Progenitor cell of endocrine pancreas (in vitro differentiated cells): ENCODE measurements around the gene TBC1D22B. TPM values are rescaled to one million over a fixed set of nuclear protein-coding genes. Genes with fewer than 3 reads are reported as not detected.

Experiments used
- DNase-seq: peaks from one replicate; pipeline ENCODE4 v3.0.0; 2021; ENCODE audit warnings: low spot score; ENCODE audit not compliant: unreplicated experiment
- H3K27ac Mint-ChIP-seq: 2 replicates; pipeline ENCODE4 v1.8.0; 2021; ENCODE audit warnings: mild to moderate bottlenecking, moderate library complexity, mixed read lengths
- H3K27me3 Mint-ChIP-seq: 2 replicates; pipeline ENCODE4 v1.8.0; 2021; ENCODE audit warnings: mixed read lengths
- H3K36me3 Mint-ChIP-seq: 2 replicates; pipeline ENCODE4 v1.8.0; 2022; ENCODE audit warnings: mixed read lengths; ENCODE audit not compliant: insufficient read depth
- H3K4me1 Mint-ChIP-seq: 2 replicates; pipeline ENCODE4 v1.8.0; 2021; ENCODE audit warnings: low read depth, mixed read lengths
- H3K4me3 Mint-ChIP-seq: 2 replicates; pipeline ENCODE4 v1.8.0; 2021; ENCODE audit warnings: low read depth, mild to moderate bottlenecking, moderate library complexity, mixed read lengths
- H3K9me3 Mint-ChIP-seq: 2 replicates; pipeline ENCODE4 v1.8.0; 2021; ENCODE audit warnings: low read depth, mixed read lengths
- CTCF ChIP-seq: fragments of 200-600 bp; sonication (generic); IDR thresholded peaks from one replicate; pipeline ENCODE4 v1.5.0; 2021; ENCODE audit warnings: antibody characterized with exemption, mild to moderate bottlenecking; ENCODE audit not compliant: unreplicated experiment
- total RNA-seq: library from RNA; stranded (reverse); gene quantifications from 2 replicates; pipeline ENCODE4 v1.2.1, GENCODE V29; 2021

Gene TBC1D22B
- total RNA-seq, 1 donor from 2014 or later: 17.1 TPM

DNA sequence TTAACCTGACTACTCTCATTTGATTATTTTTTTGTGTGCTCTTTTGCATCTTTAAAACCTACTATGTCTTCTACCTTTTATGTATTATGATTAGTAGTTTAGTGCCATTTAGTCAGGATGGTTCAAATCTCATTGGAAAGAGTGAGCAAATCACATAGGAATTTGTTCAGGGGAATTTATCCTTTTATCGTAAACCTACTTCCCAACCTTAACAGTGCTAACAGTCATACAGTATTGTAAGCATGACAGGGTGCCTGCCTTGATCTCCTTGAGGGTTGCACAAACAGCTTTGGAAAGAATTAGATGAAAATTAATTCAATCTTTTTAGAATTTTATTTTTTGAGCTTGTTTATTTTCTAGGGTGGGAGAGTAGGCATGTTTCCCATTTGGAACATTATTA lies 114.5 kb downstream of the TBC1D22B start:
- Mint-ChIP-seq H3K4me1 (peaks cover 11% of the 10 kb centered on the region), H3K4me3 (no peak overlapping the region), H3K36me3 (peaks cover 12% of the 10 kb centered on the region), H3K9me3 (no peaks in the 10 kb centered on the region), H3K27ac (no peak overlapping the region), H3K27me3 (no peaks in the 10 kb centered on the region)
- TF ChIP-seq CTCF: no peak
- DNase-seq: no peak

DNA sequence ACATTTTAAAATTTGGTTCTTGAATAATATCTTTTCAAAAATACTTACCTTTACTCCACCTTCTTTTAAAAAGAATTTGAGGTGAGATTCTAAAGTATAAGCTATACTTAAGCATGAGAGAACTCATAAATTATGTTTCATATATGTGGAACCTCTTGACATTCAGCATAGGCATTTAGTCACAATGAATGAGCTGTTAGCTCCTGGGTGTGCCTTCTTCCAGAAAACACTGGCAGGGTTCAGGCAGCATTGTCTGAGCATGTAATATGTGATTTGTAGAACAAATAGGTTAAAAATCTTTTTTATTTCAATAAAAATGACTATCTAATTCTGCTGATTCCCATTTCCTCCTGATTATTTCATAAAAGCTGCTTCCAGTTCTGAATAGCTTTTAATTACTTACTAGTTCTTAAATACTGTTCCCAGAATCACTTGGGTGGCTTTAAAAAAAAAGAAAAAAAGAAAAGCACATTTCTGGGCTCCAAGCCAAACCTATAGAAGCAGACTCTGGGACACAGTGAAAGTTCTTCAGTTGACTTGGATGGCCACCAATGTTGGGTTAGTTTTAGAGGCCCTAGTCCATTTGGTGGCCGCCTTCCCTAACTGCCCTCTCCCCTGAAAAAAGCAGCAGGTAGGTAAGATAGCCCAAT lies 116.4 kb downstream of the TBC1D22B start:
- Mint-ChIP-seq H3K27me3 (no peaks in the 10 kb centered on the region), H3K4me3 (no peak overlapping the region), H3K4me1 (peaks cover 9% of the 10 kb centered on the region), H3K9me3 (no peaks in the 10 kb centered on the region), H3K36me3 (peaks cover 12% of the 10 kb centered on the region), H3K27ac (peak overlapping the region; percentile 13)
- DNase-seq: no peak
- TF ChIP-seq CTCF: no peak

GRCh38 chr6:37375376-37375775 lies 117.8 kb downstream of the TBC1D22B start:
- no peaks in the 10 kb centered on the region for H3K27me3 Mint-ChIP-seq
- H3K36me3 Mint-ChIP-seq: peaks cover 10% of the 10 kb centered on the region
- no peak for TF ChIP-seq CTCF

GRCh38 chr6:37376078-37376743 lies 118.6 kb downstream of the TBC1D22B start:
- no peak for DNase-seq
- H3K4me3 Mint-ChIP-seq: no peak overlapping the region
- no peaks in the 10 kb centered on the region for H3K27me3 Mint-ChIP-seq
- no peak overlapping the region for H3K27ac Mint-ChIP-seq
- H3K4me1 Mint-ChIP-seq: no peaks in the 10 kb centered on the region
- no peaks in the 10 kb centered on the region for H3K9me3 Mint-ChIP-seq
- no peak for TF ChIP-seq CTCF
- peaks cover 9% of the 10 kb centered on the region for H3K36me3 Mint-ChIP-seq

More at GRCh38 chr6:37375376-37375775, 117.8 kb downstream of the TBC1D22B start:
- Mint-ChIP-seq H3K4me3 (no peak overlapping the region), H3K9me3 (no peaks in the 10 kb centered on the region), H3K27ac (no peak overlapping the region), H3K4me1 (peaks cover 1% of the 10 kb centered on the region)
- no peak for DNase-seq

GRCh38 chr6:37381579-37381978 lies 124.0 kb downstream of the TBC1D22B start:
- Mint-ChIP-seq H3K27ac (peak overlapping the region; percentile 30), H3K4me1 (no peaks in the 10 kb centered on the region), H3K36me3 (peaks cover 18% of the 10 kb centered on the region), H3K27me3 (no peaks in the 10 kb centered on the region), H3K4me3 (no peak overlapping the region), H3K9me3 (no peaks in the 10 kb centered on the region)
- peak; percentile 14 for DNase-seq
- TF ChIP-seq CTCF: peak; percentile 69

Other genes starting within 250 kb of the TBC1D22B start
- gene PIM1, start 87.6 kb upstream of the TBC1D22B start, total RNA-seq: 19.5 and 19.7 TPM in 2 replicates
- 1.4 and 2.5 TPM in 2 replicates for gene TMEM217, start 372 bp downstream of the TBC1D22B start, total RNA-seq
- 30.8 and 34.2 TPM in 2 replicates for gene RNF8, start 96.2 kb downstream of the TBC1D22B start, total RNA-seq
- gene CMTR1, start 175.4 kb downstream of the TBC1D22B start, total RNA-seq: 48.0 and 50.5 TPM in 2 replicates
- 44.1 and 44.9 TPM in 2 replicates for gene CCDC167, start 242.1 kb downstream of the TBC1D22B start, total RNA-seq